ENCODE data around the gene CS.

CS gene

GRCh38 chr12:56299308-56299852, 750 bp downstream of the CS start:
- TF ChIP-seq YY1 (IDR thresholded peaks at IDR 0.05; ENCODE audit: low read depth) (no peak), USF1 (IDR thresholded peaks at IDR 0.05) (peak; percentile 83)

GRCh38 chr12:56298828-56299227, 1.3 kb downstream of the CS start:
- TF ChIP-seq REST (IDR thresholded peaks at IDR 0.05; ENCODE audit: low read depth) (no peak), FOXM1 (IDR thresholded peaks at IDR 0.05; ENCODE audit: borderline replicate concordance, low read depth) (no peak), EGR1 (IDR thresholded peaks at IDR 0.05) (no peak), CEBPB (IDR thresholded peaks at IDR 0.05) (no peak), YY1 (IDR thresholded peaks at IDR 0.05; ENCODE audit: low read depth) (no peak), ZBTB7A (IDR thresholded peaks at IDR 0.05; ENCODE audit: low read depth) (no peak), MAX (IDR thresholded peaks at IDR 0.05) (no peak), TAF1 (IDR thresholded peaks at IDR 0.05; ENCODE audit: low read depth) (no peak), EP300 (IDR thresholded peaks at IDR 0.05; ENCODE audit: borderline replicate concordance) (no peak), TCF12 (IDR thresholded peaks at IDR 0.05; ENCODE audit: low read depth) (no peak), TEAD4 (IDR thresholded peaks at IDR 0.05) (no peak), NFIC (IDR thresholded peaks at IDR 0.05) (no peak), CREB1 (IDR thresholded peaks at IDR 0.05; ENCODE audit: low read depth) (no peak), USF1 (IDR thresholded peaks at IDR 0.05) (no peak), RAD21 (IDR thresholded peaks at IDR 0.05; ENCODE audit: low read depth) (no peak)

GRCh38 chr12:56297400-56297799, 2.7 kb downstream of the CS start:
- TF ChIP-seq EGR1 (IDR thresholded peaks at IDR 0.05) (no peak), ZBTB7A (IDR thresholded peaks at IDR 0.05; ENCODE audit: low read depth) (no peak), CEBPB (IDR thresholded peaks at IDR 0.05) (no peak)

GRCh38 chr12:56296295-56296694, 3.8 kb downstream of the CS start:
- TF ChIP-seq FOXM1 (IDR thresholded peaks at IDR 0.05; ENCODE audit: borderline replicate concordance, low read depth) (no peak), YY1 (IDR thresholded peaks at IDR 0.05; ENCODE audit: low read depth) (no peak), TAF1 (IDR thresholded peaks at IDR 0.05; ENCODE audit: low read depth) (no peak), NFIC (IDR thresholded peaks at IDR 0.05) (no peak), EP300 (IDR thresholded peaks at IDR 0.05; ENCODE audit: borderline replicate concordance) (no peak), TCF12 (IDR thresholded peaks at IDR 0.05; ENCODE audit: low read depth) (no peak), REST (IDR thresholded peaks at IDR 0.05; ENCODE audit: low read depth) (no peak), CREB1 (IDR thresholded peaks at IDR 0.05; ENCODE audit: low read depth) (no peak), USF1 (IDR thresholded peaks at IDR 0.05) (no peak), EGR1 (IDR thresholded peaks at IDR 0.05) (no peak), MAX (IDR thresholded peaks at IDR 0.05) (no peak), TEAD4 (IDR thresholded peaks at IDR 0.05) (no peak), CEBPB (IDR thresholded peaks at IDR 0.05) (no peak), RAD21 (IDR thresholded peaks at IDR 0.05; ENCODE audit: low read depth) (no peak), ZBTB7A (IDR thresholded peaks at IDR 0.05; ENCODE audit: low read depth) (no peak)

- TF ChIP-seq NFIC (IDR thresholded peaks at IDR 0.05) (no peak), EGR1 (IDR thresholded peaks at IDR 0.05) (no peak), TAF1 (IDR thresholded peaks at IDR 0.05; ENCODE audit: low read depth) (no peak), EP300 (IDR thresholded peaks at IDR 0.05; ENCODE audit: borderline replicate concordance) (no peak), CREB1 (IDR thresholded peaks at IDR 0.05; ENCODE audit: low read depth) (no peak), RAD21 (IDR thresholded peaks at IDR 0.05; ENCODE audit: low read depth) (no peak), MAX (IDR thresholded peaks at IDR 0.05) (no peak), USF1 (IDR thresholded peaks at IDR 0.05) (no peak), CEBPB (IDR thresholded peaks at IDR 0.05) (no peak), YY1 (IDR thresholded peaks at IDR 0.05; ENCODE audit: low read depth) (no peak), ZBTB7A (IDR thresholded peaks at IDR 0.05; ENCODE audit: low read depth) (no peak), FOXM1 (IDR thresholded peaks at IDR 0.05; ENCODE audit: borderline replicate concordance, low read depth) (no peak)
Measured at GRCh38 chr12:56293795-56294194, 6.3 kb downstream of the CS start.

Measured in Ishikawa (cell line).